Measurements from ENCODE around the gene ADAMTSL2.

ADAMTSL2 gene

GRCh38 chr9:133532937-133533668 is 1.4 kb upstream of the ADAMTSL2 start:
- peaks cover 13% of the 10 kb centered on the region for H3K4me1 Mint-ChIP-seq (ENCODE audit: low read depth)
- no peaks in the 10 kb centered on the region for H3K36me3 Mint-ChIP-seq (ENCODE audit: low read depth)
- H3K27me3 Mint-ChIP-seq, result peaks cover 7% of the 10 kb centered on the region
- no peaks in the 10 kb centered on the region for H3K9me3 Mint-ChIP-seq
- H3K27ac Mint-ChIP-seq, result no peak overlapping the region
- no peak overlapping the region for H3K4me3 Mint-ChIP-seq

- Mint-ChIP-seq H3K4me3 (no peak overlapping the region), H3K4me1 (ENCODE audit: low read depth) (peaks cover 13% of the 10 kb centered on the region), H3K36me3 (ENCODE audit: low read depth) (no peaks in the 10 kb centered on the region), H3K27ac (no peak overlapping the region), H3K27me3 (peaks cover 7% of the 10 kb centered on the region), H3K9me3 (no peaks in the 10 kb centered on the region)
These were observed 647 bp upstream of the ADAMTSL2 start for GRCh38 chr9:133533857-133534256.

GRCh38 chr9:133535306-133535877 is 888 bp downstream of the ADAMTSL2 start:
- H3K4me1 Mint-ChIP-seq (ENCODE audit: low read depth), result peaks cover 14% of the 10 kb centered on the region

GRCh38 chr9:133536080-133536479 is 1.6 kb downstream of the ADAMTSL2 start:
- H3K36me3 Mint-ChIP-seq (ENCODE audit: low read depth), result no peaks in the 10 kb centered on the region
- no peak overlapping the region for H3K27ac Mint-ChIP-seq
- peaks cover 18% of the 10 kb centered on the region for H3K4me1 Mint-ChIP-seq (ENCODE audit: low read depth)
- no peak overlapping the region for H3K4me3 Mint-ChIP-seq
- H3K27me3 Mint-ChIP-seq, result peaks cover 12% of the 10 kb centered on the region
- no peaks in the 10 kb centered on the region for H3K9me3 Mint-ChIP-seq

More at GRCh38 chr9:133535306-133535877, 888 bp downstream of the ADAMTSL2 start:
- H3K4me3 Mint-ChIP-seq, result no peak overlapping the region
- no peaks in the 10 kb centered on the region for H3K9me3 Mint-ChIP-seq
- no peak overlapping the region for H3K27ac Mint-ChIP-seq
- H3K27me3 Mint-ChIP-seq, result peaks cover 12% of the 10 kb centered on the region
- no peaks in the 10 kb centered on the region for H3K36me3 Mint-ChIP-seq (ENCODE audit: low read depth)

GRCh38 chr9:133536536-133536935 is 2.0 kb downstream of the ADAMTSL2 start:
- no peak overlapping the region for H3K4me3 Mint-ChIP-seq
- no peak overlapping the region for H3K27ac Mint-ChIP-seq
- H3K4me1 Mint-ChIP-seq (ENCODE audit: low read depth), result peaks cover 18% of the 10 kb centered on the region
- H3K36me3 Mint-ChIP-seq (ENCODE audit: low read depth), result no peaks in the 10 kb centered on the region
- H3K27me3 Mint-ChIP-seq, result peaks cover 12% of the 10 kb centered on the region
- no peaks in the 10 kb centered on the region for H3K9me3 Mint-ChIP-seq

GRCh38 chr9:133537257-133537656 is 2.8 kb downstream of the ADAMTSL2 start:
- Mint-ChIP-seq H3K9me3 (no peaks in the 10 kb centered on the region), H3K4me1 (ENCODE audit: low read depth) (peaks cover 18% of the 10 kb centered on the region), H3K36me3 (ENCODE audit: low read depth) (no peaks in the 10 kb centered on the region), H3K27me3 (peaks cover 12% of the 10 kb centered on the region), H3K27ac (no peak overlapping the region), H3K4me3 (no peak overlapping the region)

GRCh38 chr9:133538176-133538575 is 3.7 kb downstream of the ADAMTSL2 start:
- Mint-ChIP-seq H3K4me3 (no peak overlapping the region), H3K9me3 (no peaks in the 10 kb centered on the region), H3K27me3 (peaks cover 10% of the 10 kb centered on the region), H3K27ac (no peak overlapping the region), H3K36me3 (ENCODE audit: low read depth) (no peaks in the 10 kb centered on the region), H3K4me1 (ENCODE audit: low read depth) (peaks cover 13% of the 10 kb centered on the region)

GRCh38 chr9:133538851-133539833 is 4.6 kb downstream of the ADAMTSL2 start:
- peaks cover 5% of the 10 kb centered on the region for H3K27me3 Mint-ChIP-seq
- no peaks in the 10 kb centered on the region for H3K36me3 Mint-ChIP-seq (ENCODE audit: low read depth)
- peaks cover 6% of the 10 kb centered on the region for H3K4me1 Mint-ChIP-seq (ENCODE audit: low read depth)
- no peak overlapping the region for H3K27ac Mint-ChIP-seq
- no peak overlapping the region for H3K4me3 Mint-ChIP-seq
- H3K9me3 Mint-ChIP-seq, result no peaks in the 10 kb centered on the region

GRCh38 chr9:133539991-133540697 is 5.6 kb downstream of the ADAMTSL2 start:
- no peak overlapping the region for H3K27ac Mint-ChIP-seq
- peaks cover 5% of the 10 kb centered on the region for H3K27me3 Mint-ChIP-seq
- H3K9me3 Mint-ChIP-seq, result no peaks in the 10 kb centered on the region
- no peak overlapping the region for H3K4me3 Mint-ChIP-seq
- H3K4me1 Mint-ChIP-seq (ENCODE audit: low read depth), result peaks cover 5% of the 10 kb centered on the region
- H3K36me3 Mint-ChIP-seq (ENCODE audit: low read depth), result no peaks in the 10 kb centered on the region

GRCh38 chr9:133540698-133541025 is 6.2 kb downstream of the ADAMTSL2 start:
- Mint-ChIP-seq H3K4me1 (ENCODE audit: low read depth) (peaks cover 5% of the 10 kb centered on the region), H3K4me3 (no peak overlapping the region), H3K27me3 (peaks cover 5% of the 10 kb centered on the region), H3K27ac (no peak overlapping the region), H3K9me3 (no peaks in the 10 kb centered on the region), H3K36me3 (ENCODE audit: low read depth) (no peaks in the 10 kb centered on the region)

- H3K36me3 Mint-ChIP-seq (ENCODE audit: low read depth), result no peaks in the 10 kb centered on the region
- no peak overlapping the region for H3K4me3 Mint-ChIP-seq
- H3K4me1 Mint-ChIP-seq (ENCODE audit: low read depth), result peaks cover 5% of the 10 kb centered on the region
- H3K27ac Mint-ChIP-seq, result no peak overlapping the region
- no peaks in the 10 kb centered on the region for H3K9me3 Mint-ChIP-seq
- peaks cover 5% of the 10 kb centered on the region for H3K27me3 Mint-ChIP-seq
These were observed 7.5 kb downstream of the ADAMTSL2 start for GRCh38 chr9:133542002-133542401.

- no peak overlapping the region for H3K27ac Mint-ChIP-seq
- peaks cover 4% of the 10 kb centered on the region for H3K27me3 Mint-ChIP-seq
- peaks cover 5% of the 10 kb centered on the region for H3K4me1 Mint-ChIP-seq (ENCODE audit: low read depth)
- H3K9me3 Mint-ChIP-seq, result no peaks in the 10 kb centered on the region
- no peak overlapping the region for H3K4me3 Mint-ChIP-seq
- H3K36me3 Mint-ChIP-seq (ENCODE audit: low read depth), result no peaks in the 10 kb centered on the region
These were observed 9.4 kb downstream of the ADAMTSL2 start for GRCh38 chr9:133543772-133544467.

GRCh38 chr9:133545494-133546286 is 11.2 kb downstream of the ADAMTSL2 start:
- Mint-ChIP-seq H3K4me1 (ENCODE audit: low read depth) (peaks cover 1% of the 10 kb centered on the region), H3K27ac (no peak overlapping the region), H3K9me3 (no peaks in the 10 kb centered on the region), H3K4me3 (no peak overlapping the region), H3K27me3 (no peaks in the 10 kb centered on the region), H3K36me3 (ENCODE audit: low read depth) (no peaks in the 10 kb centered on the region)

All from stimulated activated naive CD8-positive, alpha-beta T cell treated with anti-CD3 and anti-CD28 coated beads, Interleukin-15, Interleukin-2, amounts not matched to agents 100 ng/mL and 50 ng/mL, for 24 hours (primary cell).